GM12878 (cell line): ENCODE data around the gene WFDC9. TPM values are rescaled to one million over a fixed set of nuclear protein-coding genes. Genes with fewer than 3 reads are reported as not detected.

Source experiments
- ATAC-seq: fragments of 200-7000 bp; cut with Tn5 transposase; 3 replicates; pipeline ENCODE4 v1.9.1; 2020; ENCODE audit warnings: mild to moderate bottlenecking, moderate library complexity
- BruUV-seq: library from RNA; stranded (reverse); fragments of 400-500 nt; replicated peaks from 2 replicates; lab custom pipeline; 2021; lab: Mats Ljungman, UMichigan
- CTCF ChIA-PET: fragments of 300-600 bp; sonication (Branson Sonifier 250); formaldehyde crosslinking; extraction: SDS; loops from one replicate; lab custom pipeline; 2021; ENCODE audit warnings: inconsistent platforms; lab: Yijun Ruan, JAX
- POLR2A ChIA-PET: fragments of 350-600 bp; formaldehyde crosslinking; extraction: SDS; loops from one replicate; lab custom pipeline; 2021; ENCODE audit warnings: inconsistent platforms; lab: Charles Lee
- RAD21 ChIA-PET: fragments of 300-600 bp; sonication (Branson Sonifier 250); formaldehyde crosslinking; loops from one replicate; lab custom pipeline; 2023; ENCODE audit warnings: antibody characterized with exemption; ENCODE audit not compliant: unreplicated experiment; lab: Charles Lee
- SMC1A ChIA-PET: fragments of 300-600 bp; sonication (Branson Sonifier 250); formaldehyde crosslinking; loops from one replicate; lab custom pipeline; 2023; ENCODE audit not compliant: unreplicated experiment, uncharacterized antibody; lab: Charles Lee
- DNase-seq: peaks from one replicate; pipeline ENCODE4 v3.0.0-alpha.2; 2011; ENCODE audit warnings: low read depth, low spot score
- FAIRE-seq: peaks from 3 replicates; lab custom pipeline; 2011; peaks lifted over from hg19 to GRCh38; lab: Jason Lieb, UNC
- H2AFZ ChIP-seq: 2 replicates; pipeline ENCODE4 v1.6.0; 2011; ENCODE audit warnings: low read depth, low read length, control low read depth; ENCODE audit not compliant: control insufficient read depth
- H3K27ac ChIP-seq: 2 replicates; pipeline ENCODE4 v1.5.1; 2011; ENCODE audit warnings: control low read depth; ENCODE audit not compliant: control insufficient read depth, insufficient read depth
- H3K27me3 ChIP-seq, 2 experiments: replicated peaks in 1 of 2; 2 replicates each; pipeline versions ENCODE4 v1.6.0 to v1.6.1; 2011; ENCODE audit warnings: low read length in 1 of 2; ENCODE audit not compliant: control insufficient read depth in 2 of 2, insufficient read depth in 2 of 2
- H3K36me3 ChIP-seq, 2 experiments: 2 replicates each; pipeline ENCODE4 v1.5.1; 2011; ENCODE audit warnings: low read length in 1 of 2; ENCODE audit not compliant: control insufficient read depth in 2 of 2, insufficient read depth in 2 of 2
- H3K4me1 ChIP-seq: 2 replicates; pipeline ENCODE4 v1.6.1; 2011; ENCODE audit warnings: mild to moderate bottlenecking, low read length, moderate library complexity, mixed read lengths; ENCODE audit not compliant: control insufficient read depth, insufficient read depth
- H3K4me2 ChIP-seq: 2 replicates; pipeline ENCODE4 v1.6.0; 2011; ENCODE audit warnings: control low read depth; ENCODE audit not compliant: control insufficient read depth, insufficient read depth
- H3K4me3 ChIP-seq: fragments of 200-600 bp; sonication (generic); 2 replicates; pipeline ENCODE4 v1.5.1; 2016
- H3K79me2 ChIP-seq: 2 replicates; pipeline ENCODE4 v1.6.0; 2011; ENCODE audit warnings: low read length; ENCODE audit not compliant: control insufficient read depth, insufficient read depth
- H3K9ac ChIP-seq: 2 replicates; pipeline ENCODE4 v1.8.0; 2011; ENCODE audit warnings: low read length, control low read depth, mixed read lengths; ENCODE audit not compliant: control insufficient read depth, insufficient read depth
- H3K9me3 ChIP-seq: replicated peaks from 3 replicates; pipeline ENCODE4 v1.5.1; 2011; ENCODE audit warnings: mild to moderate bottlenecking, low read length; ENCODE audit not compliant: control insufficient read depth, insufficient read depth
- H4K20me1 ChIP-seq: 2 replicates; pipeline ENCODE4 v1.6.0; 2011; ENCODE audit not compliant: control insufficient read depth, insufficient read depth
- ASH2L ChIP-seq: fragments of 300-600, 200-600 bp; sonication (generic); IDR thresholded peaks from 2 replicates; pipeline ENCODE4 v1.6.1; 2017; ENCODE audit warnings: low read depth, mild to moderate bottlenecking, borderline replicate concordance
- HCFC1 ChIP-seq: fragments of 150-350 bp; IDR thresholded peaks from 2 replicates; pipeline ENCODE4 v1.6.1; 2014; ENCODE audit warnings: low read length
- IKZF1 ChIP-seq: fragments of 450-650 bp; conservative IDR thresholded peaks from 2 replicates; pipeline ENCODE4 v1.6.1; 2017; ENCODE audit warnings: antibody characterized with exemption, mild to moderate bottlenecking
- NFXL1 ChIP-seq: fragments of 450-650 bp; IDR thresholded peaks from 2 replicates; pipeline ENCODE4 v1.6.1; 2017; ENCODE audit warnings: antibody characterized with exemption, mild to moderate bottlenecking, borderline replicate concordance
- NFYA ChIP-seq: IDR thresholded peaks from 2 replicates; pipeline ENCODE4 v1.6.1; 2011; ENCODE audit warnings: low read depth, mild to moderate bottlenecking, low read length, improper control_type of control experiment, borderline replicate concordance
- POLR2AphosphoS5 ChIP-seq: IDR thresholded peaks from 2 replicates; pipeline ENCODE4 v1.6.1; 2011; ENCODE audit warnings: mild to moderate bottlenecking, low read length, inconsistent platforms
- RAD21 ChIP-seq: IDR thresholded peaks from 2 replicates; pipeline ENCODE4 v1.6.1; 2011; ENCODE audit warnings: mild to moderate bottlenecking, low read depth, low read length, moderate library complexity; ENCODE audit not compliant: insufficient read depth
- SMARCA5 ChIP-seq: fragments of 450-650 bp; IDR thresholded peaks from 2 replicates; pipeline ENCODE4 v1.6.1; 2017; ENCODE audit warnings: mild to moderate bottlenecking
- SRF ChIP-seq, 2 experiments: IDR thresholded peaks; 2 replicates each; pipeline ENCODE4 v1.6.1; 2011; ENCODE audit warnings: low read depth in 2 of 2, low read length in 2 of 2, mild to moderate bottlenecking in 1 of 2, moderate library complexity in 1 of 2
- WRNIP1 ChIP-seq: IDR thresholded peaks from 2 replicates; pipeline ENCODE4 v1.6.1; 2011; ENCODE audit warnings: low read depth, low read length, improper control_type of control experiment, borderline replicate concordance
- YBX1 ChIP-seq: fragments of 450-650 bp; IDR thresholded peaks from 2 replicates; pipeline ENCODE4 v1.6.1; 2016; ENCODE audit warnings: antibody characterized with exemption
- YY1 ChIP-seq: IDR thresholded peaks from 2 replicates; pipeline ENCODE4 v1.6.1; 2011; ENCODE audit warnings: low read depth, mild to moderate bottlenecking, low read length
- ZNF217 ChIP-seq: fragments of 450-650 bp; IDR thresholded peaks from 2 replicates; pipeline ENCODE4 v1.6.1; 2017; ENCODE audit warnings: antibody characterized with exemption, mild to moderate bottlenecking
- WGBS: methylation state at CpG from one replicate; pipeline ENCODE4 v1.1.6; 2016; ENCODE audit warnings: low lambda C conversion rate; ENCODE audit not compliant: insufficient replicate concordance, insufficient coverage; ENCODE audit errors: missing lambda C conversion rate; 5-methylcytosine and 5-hydroxymethylcytosine counted together
- in situ Hi-C: fragments of 300-500 bp; cut with MboI; formaldehyde crosslinking; loops from 9 replicates; pipeline ENCODE4 v1.14.3; 2018; ENCODE audit warnings: mixed read lengths
- intact Hi-C: fragments of 100-400 bp; cut with micrococcal nuclease; formaldehyde crosslinking; loops from one replicate; pipeline ENCODE4 v1.14.2; 2022; ENCODE audit not compliant: unreplicated experiment
- polyA plus RNA-seq, 11 experiments: library from polyadenylated mRNA; depleted of rRNA in 4 of 11; unstranded in 6 of 11; stranded (reverse) in 5 of 11; fragments of >200 nt; fragmentation: Nextera tagmentation in 4 of 11; fragmentation: Illumina TruSeq in 1 of 11; extraction: Ambion mirVana in 4 of 11; extraction: Trizol in 1 of 11; gene quantifications; 1 replicate in 1 of 11; 2 replicates in 10 of 11; pipeline versions ENCODE4 v1.2.1 to v1.2.3, GENCODE V29; 2011 to 2016; ENCODE audit warnings: inconsistent platforms in 2 of 11, missing spikeins in 2 of 11, low read depth in 1 of 11
- total RNA-seq, 4 experiments: library from RNA; depleted of rRNA in 3 of 4; stranded (reverse); fragments of >200 nt in 3 of 4; fragmentation: Illumina TruSeq in 1 of 4; extraction: Trizol in 1 of 4; gene quantifications; 2 replicates each; pipeline versions ENCODE4 v1.2.1 to v1.2.3, GENCODE V29; 2013 to 2021
- TF ChIP-seq, protein P1 (sequence below): fragments of 450-650 bp; IDR thresholded peaks from 2 replicates; pipeline ENCODE4 v1.6.1; 2014; ENCODE audit warnings: mild to moderate bottlenecking
- TF ChIP-seq, protein P2 (sequence below), 3 experiments: IDR thresholded peaks in 2 of 3; conservative IDR thresholded peaks in 1 of 3; 2 replicates each; pipeline ENCODE4 v1.5.1; 2011; ENCODE audit warnings: low read depth in 3 of 3, low read length in 3 of 3, mild to moderate bottlenecking in 3 of 3, control low read depth in 2 of 3, moderate library complexity in 2 of 3, inconsistent platforms in 1 of 3, mixed read lengths in 1 of 3; ENCODE audit not compliant: control insufficient read depth in 2 of 3, insufficient read depth in 1 of 3; ENCODE audit errors: extremely low read depth in 1 of 3
- TF ChIP-seq, protein P3 (sequence below): IDR thresholded peaks from 2 replicates; pipeline ENCODE4 v1.6.1; 2012; ENCODE audit warnings: mild to moderate bottlenecking, low read depth, low read length

Gene WFDC9
- total and polyA plus RNA-seq, 10 of the 15 experiments (the other 5 are each of a cell fraction or from before 2014, with no cell fraction given): not detected

DNA sequence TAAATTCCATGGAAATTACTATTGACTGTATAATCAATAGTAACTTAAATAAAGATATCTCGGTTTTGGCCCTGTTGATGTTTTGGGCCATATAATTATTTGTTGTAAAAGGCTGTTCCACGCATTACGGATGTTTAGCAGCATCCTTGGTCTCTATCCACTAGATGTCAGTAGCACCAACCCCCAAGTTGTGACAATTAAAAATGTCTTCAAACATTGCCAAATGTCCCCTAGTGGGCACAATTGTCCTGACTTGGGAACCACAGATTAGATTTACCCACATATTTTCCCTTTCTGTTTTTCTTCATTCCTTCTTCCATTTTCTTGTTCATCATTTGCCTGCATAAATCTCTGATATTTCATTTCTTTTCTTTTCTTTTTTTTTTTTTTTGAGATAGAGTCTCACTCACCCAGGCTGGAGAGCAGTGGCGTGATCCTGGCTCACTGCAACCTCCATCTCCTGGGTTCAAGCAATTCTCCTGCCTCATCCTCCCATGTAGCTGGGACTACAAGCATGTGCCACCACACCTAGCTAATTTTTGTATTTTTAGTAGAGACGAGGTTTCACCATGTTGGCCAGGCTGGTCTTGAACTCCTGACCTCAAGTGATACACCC is 38.4 kb downstream of the WFDC9 start:
- DNase-seq (no peak), FAIRE-seq (peak; percentile 89), ATAC-seq (peak; percentile 92)
- CTCF ChIA-PET: interaction anchor here (0.6 to 3.6 kb wide), 5 partner anchors 9 to 178 kb away, joined by 3 to 46 read pairs (median 4); no protein-coding TSS in a partner anchor
- 31% methylated on average over 5 of the region's 5 CpGs for WGBS
- no TSS peak for BruUV-seq
- H3K27me3 ChIP-seq: no peaks in the 10 kb centered on the region; a peak in 2 of 4 replicates
- H3K9ac ChIP-seq: no peak overlapping the region
- no peak overlapping the region for H3K4me2 ChIP-seq
- no peak overlapping the region for H3K4me3 ChIP-seq
- H3K4me1 ChIP-seq: no peaks in the 10 kb centered on the region
- intact Hi-C loops: loop anchor here (1.0 kb wide), 1 partner anchor 179 kb away; no protein-coding TSS in a partner anchor
- POLR2A ChIA-PET: no interaction called here
- no peak overlapping the region for H3K27ac ChIP-seq
- no peaks in the 10 kb centered on the region for H3K79me2 ChIP-seq
- H4K20me1 ChIP-seq: no peaks in the 10 kb centered on the region
- RAD21 ChIA-PET: interaction anchor here (1.0 to 2.5 kb wide), 2 partner anchors 178 kb away, joined by 5 to 12 read pairs; no protein-coding TSS in a partner anchor
- SMC1A ChIA-PET: interaction anchor here (0.7 to 4.1 kb wide), 2 partner anchors 178 to 603 kb away, joined by 3 to 17 read pairs; no protein-coding TSS in a partner anchor
- H2AFZ ChIP-seq: no peak overlapping the region
- H3K36me3 ChIP-seq: no peaks in the 10 kb centered on the region
- no peaks in the 10 kb centered on the region for H3K9me3 ChIP-seq
- in situ Hi-C loops: no loop called here
- TF ChIP-seq WRNIP1 (no peak), RAD21 (peak; percentile 71), SMARCA5 (no peak), POLR2AphosphoS5 (no peak), HCFC1 (no peak), YBX1 (no peak), YY1 (peak; percentile 78), NFYA (no peak), ASH2L (no peak), IKZF1 (no peak), NFXL1 (no peak), SRF (IDR thresholded peaks at IDR 0.05; ENCODE audit: low read depth in 2 of 2, low read length in 2 of 2) (no peak), ZNF217 (no peak)
- TF ChIP-seq, protein P1, sequence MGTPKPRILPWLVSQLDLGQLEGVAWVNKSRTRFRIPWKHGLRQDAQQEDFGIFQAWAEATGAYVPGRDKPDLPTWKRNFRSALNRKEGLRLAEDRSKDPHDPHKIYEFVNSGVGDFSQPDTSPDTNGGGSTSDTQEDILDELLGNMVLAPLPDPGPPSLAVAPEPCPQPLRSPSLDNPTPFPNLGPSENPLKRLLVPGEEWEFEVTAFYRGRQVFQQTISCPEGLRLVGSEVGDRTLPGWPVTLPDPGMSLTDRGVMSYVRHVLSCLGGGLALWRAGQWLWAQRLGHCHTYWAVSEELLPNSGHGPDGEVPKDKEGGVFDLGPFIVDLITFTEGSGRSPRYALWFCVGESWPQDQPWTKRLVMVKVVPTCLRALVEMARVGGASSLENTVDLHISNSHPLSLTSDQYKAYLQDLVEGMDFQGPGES: no peak
- TF ChIP-seq, protein P2, sequence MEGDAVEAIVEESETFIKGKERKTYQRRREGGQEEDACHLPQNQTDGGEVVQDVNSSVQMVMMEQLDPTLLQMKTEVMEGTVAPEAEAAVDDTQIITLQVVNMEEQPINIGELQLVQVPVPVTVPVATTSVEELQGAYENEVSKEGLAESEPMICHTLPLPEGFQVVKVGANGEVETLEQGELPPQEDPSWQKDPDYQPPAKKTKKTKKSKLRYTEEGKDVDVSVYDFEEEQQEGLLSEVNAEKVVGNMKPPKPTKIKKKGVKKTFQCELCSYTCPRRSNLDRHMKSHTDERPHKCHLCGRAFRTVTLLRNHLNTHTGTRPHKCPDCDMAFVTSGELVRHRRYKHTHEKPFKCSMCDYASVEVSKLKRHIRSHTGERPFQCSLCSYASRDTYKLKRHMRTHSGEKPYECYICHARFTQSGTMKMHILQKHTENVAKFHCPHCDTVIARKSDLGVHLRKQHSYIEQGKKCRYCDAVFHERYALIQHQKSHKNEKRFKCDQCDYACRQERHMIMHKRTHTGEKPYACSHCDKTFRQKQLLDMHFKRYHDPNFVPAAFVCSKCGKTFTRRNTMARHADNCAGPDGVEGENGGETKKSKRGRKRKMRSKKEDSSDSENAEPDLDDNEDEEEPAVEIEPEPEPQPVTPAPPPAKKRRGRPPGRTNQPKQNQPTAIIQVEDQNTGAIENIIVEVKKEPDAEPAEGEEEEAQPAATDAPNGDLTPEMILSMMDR (IDR thresholded peaks at IDR 0.05 in 2 of 3, conservative IDR thresholded peaks at IDR 0.05 in 1 of 3; ENCODE audit: control insufficient read depth in 2 of 3, extremely low read depth in 1 of 3, insufficient read depth in 1 of 3, low read depth in 3 of 3, low read length in 3 of 3): peak; percentile 71 to 94 (median 82)
- TF ChIP-seq, protein P3, sequence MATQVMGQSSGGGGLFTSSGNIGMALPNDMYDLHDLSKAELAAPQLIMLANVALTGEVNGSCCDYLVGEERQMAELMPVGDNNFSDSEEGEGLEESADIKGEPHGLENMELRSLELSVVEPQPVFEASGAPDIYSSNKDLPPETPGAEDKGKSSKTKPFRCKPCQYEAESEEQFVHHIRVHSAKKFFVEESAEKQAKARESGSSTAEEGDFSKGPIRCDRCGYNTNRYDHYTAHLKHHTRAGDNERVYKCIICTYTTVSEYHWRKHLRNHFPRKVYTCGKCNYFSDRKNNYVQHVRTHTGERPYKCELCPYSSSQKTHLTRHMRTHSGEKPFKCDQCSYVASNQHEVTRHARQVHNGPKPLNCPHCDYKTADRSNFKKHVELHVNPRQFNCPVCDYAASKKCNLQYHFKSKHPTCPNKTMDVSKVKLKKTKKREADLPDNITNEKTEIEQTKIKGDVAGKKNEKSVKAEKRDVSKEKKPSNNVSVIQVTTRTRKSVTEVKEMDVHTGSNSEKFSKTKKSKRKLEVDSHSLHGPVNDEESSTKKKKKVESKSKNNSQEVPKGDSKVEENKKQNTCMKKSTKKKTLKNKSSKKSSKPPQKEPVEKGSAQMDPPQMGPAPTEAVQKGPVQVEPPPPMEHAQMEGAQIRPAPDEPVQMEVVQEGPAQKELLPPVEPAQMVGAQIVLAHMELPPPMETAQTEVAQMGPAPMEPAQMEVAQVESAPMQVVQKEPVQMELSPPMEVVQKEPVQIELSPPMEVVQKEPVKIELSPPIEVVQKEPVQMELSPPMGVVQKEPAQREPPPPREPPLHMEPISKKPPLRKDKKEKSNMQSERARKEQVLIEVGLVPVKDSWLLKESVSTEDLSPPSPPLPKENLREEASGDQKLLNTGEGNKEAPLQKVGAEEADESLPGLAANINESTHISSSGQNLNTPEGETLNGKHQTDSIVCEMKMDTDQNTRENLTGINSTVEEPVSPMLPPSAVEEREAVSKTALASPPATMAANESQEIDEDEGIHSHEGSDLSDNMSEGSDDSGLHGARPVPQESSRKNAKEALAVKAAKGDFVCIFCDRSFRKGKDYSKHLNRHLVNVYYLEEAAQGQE: no peak
